H1 (cell line): ENCODE results near the gene PAF1. TPM values are rescaled to one million over a fixed set of nuclear protein-coding genes. Genes with fewer than 3 reads are reported as not detected.

Experiments
- CTCF ChIA-PET: fragments of 300-600 bp; sonication (Branson Sonifier 250); formaldehyde crosslinking; loops from one replicate; lab custom pipeline; 2021; ENCODE audit not compliant: partially characterized antibody; lab: Charles Lee
- POLR2A ChIA-PET: fragments of 300-600 bp; sonication (Branson Sonifier 250); formaldehyde crosslinking; loops from one replicate; lab custom pipeline; 2021; ENCODE audit warnings: inconsistent platforms; ENCODE audit not compliant: partially characterized antibody; lab: Charles Lee
- DNase-seq, 2 experiments: peaks; one replicate each; pipeline versions ENCODE4 v3.0.0 to v3.0.0-alpha.2; 2010 to 2022; ENCODE audit warnings: low spot score in 2 of 2, low read depth in 1 of 2, mixed read lengths in 1 of 2
- FAIRE-seq: peaks from 2 replicates; lab custom pipeline; 2011; peaks lifted over from hg19 to GRCh38; lab: Jason Lieb, UNC
- H2AFZ ChIP-seq: 2 replicates; pipeline ENCODE4 v1.8.1; 2012; ENCODE audit warnings: low read length, inconsistent platforms
- H2AK5ac ChIP-seq: 2 replicates; pipeline ENCODE4 v1.6.1; 2013; ENCODE audit warnings: low read depth, low read length
- H2BK120ac ChIP-seq: replicated peaks from 2 replicates; pipeline ENCODE3; 2013; ENCODE audit warnings: low read depth, low read length, inconsistent platforms
- H2BK12ac ChIP-seq: 2 replicates; pipeline ENCODE4 v1.6.1; 2013; ENCODE audit warnings: low read depth, low read length
- H2BK15ac ChIP-seq: 2 replicates; pipeline ENCODE4 v1.6.1; 2013; ENCODE audit warnings: low read length
- H2BK20ac ChIP-seq: 2 replicates; pipeline ENCODE4 v1.6.1; 2013; ENCODE audit warnings: low read length
- H2BK5ac ChIP-seq: 2 replicates; pipeline ENCODE4 v1.6.1; 2013; ENCODE audit warnings: low read depth, low read length
- H3K14ac ChIP-seq: 2 replicates; pipeline ENCODE4 v1.6.1; 2013; ENCODE audit warnings: inconsistent platforms; ENCODE audit not compliant: insufficient read length
- H3K18ac ChIP-seq: 2 replicates; pipeline ENCODE4 v1.6.1; 2013; ENCODE audit warnings: low read length; ENCODE audit errors: extremely low read depth
- H3K23ac ChIP-seq: 2 replicates; pipeline ENCODE4 v1.6.1; 2013; ENCODE audit warnings: inconsistent platforms; ENCODE audit not compliant: insufficient read length
- H3K23me2 ChIP-seq: 2 replicates; pipeline ENCODE4 v1.6.1; 2013; ENCODE audit warnings: low read depth, low read length
- H3K27ac ChIP-seq: 2 replicates; pipeline ENCODE4 v1.6.1; 2011; ENCODE audit warnings: low read depth, low read length, inconsistent platforms
- H3K27me3 ChIP-seq, 4 experiments: replicated peaks in 1 of 4; 1 replicate in 1 of 4; 2 replicates in 3 of 4; pipeline versions ENCODE4 v1.6.1 to v1.8.1; 2011 to 2013; ENCODE audit warnings: low read length in 3 of 4, mild to moderate bottlenecking in 3 of 4, inconsistent platforms in 2 of 4, mixed read lengths in 2 of 4, moderate library complexity in 1 of 4; ENCODE audit not compliant: control insufficient read depth in 3 of 4, insufficient read depth in 3 of 4; ENCODE audit errors: extremely low read depth in 1 of 4
- H3K36me3 ChIP-seq, 4 experiments: 2 replicates each; pipeline versions ENCODE4 v1.6.1 to v1.8.1; 2011 to 2013; ENCODE audit warnings: mild to moderate bottlenecking in 4 of 4, low read length in 3 of 4, moderate library complexity in 2 of 4, control low read depth in 1 of 4, inconsistent platforms in 1 of 4; ENCODE audit not compliant: insufficient read depth in 4 of 4, control insufficient read depth in 2 of 4
- H3K4ac ChIP-seq: replicated peaks from 2 replicates; pipeline ENCODE3; 2013; ENCODE audit warnings: low read length, low read depth, mixed read lengths, inconsistent platforms; ENCODE audit not compliant: insufficient read length
- H3K4me1 ChIP-seq, 4 experiments: replicated peaks in 1 of 4; 1 replicate in 1 of 4; 2 replicates in 3 of 4; pipeline versions ENCODE4 v1.6.1 to v1.8.1; 2011 to 2013; ENCODE audit warnings: low read length in 3 of 4, inconsistent platforms in 2 of 4, mixed read lengths in 1 of 4; ENCODE audit not compliant: insufficient read depth in 4 of 4, control insufficient read depth in 3 of 4
- H3K4me2 ChIP-seq, 2 experiments: 2 replicates each; pipeline versions ENCODE4 v1.6.1 to v1.8.1; 2011 to 2013; ENCODE audit warnings: low read depth in 2 of 2, low read length in 2 of 2, control low read depth in 1 of 2, inconsistent platforms in 1 of 2, mild to moderate bottlenecking in 1 of 2; ENCODE audit not compliant: insufficient read depth in 1 of 2
- H3K4me3 ChIP-seq, 4 experiments: fragments of 200-600, 300-600 bp in 1 of 4; sonication (generic), shearing (Covaris generic), sonication (Bioruptor Twin) in 1 of 4; 2 replicates each; pipeline versions ENCODE4 v1.5.1 to v1.8.1; 2011 to 2016; ENCODE audit warnings: low read length in 4 of 4, low read depth in 3 of 4, control low read depth in 2 of 4, inconsistent platforms in 2 of 4, mild to moderate bottlenecking in 2 of 4, mixed read lengths in 1 of 4, moderate library complexity in 1 of 4; ENCODE audit not compliant: insufficient read depth in 2 of 4; ENCODE audit errors: extremely low read depth in 1 of 4
- H3K56ac ChIP-seq: replicated peaks from 2 replicates; pipeline ENCODE3; 2013; ENCODE audit warnings: low read depth, mild to moderate bottlenecking, mixed read lengths, low read length, inconsistent platforms; ENCODE audit not compliant: insufficient read length
- H3K79me1 ChIP-seq: 2 replicates; pipeline ENCODE4 v1.6.1; 2013; ENCODE audit warnings: low read depth, low read length, control low read depth
- H3K79me2 ChIP-seq, 2 experiments: 2 replicates each; pipeline versions ENCODE4 v1.6.1 to v1.8.1; 2012 to 2013; ENCODE audit warnings: low read length in 2 of 2, mild to moderate bottlenecking in 2 of 2, inconsistent platforms in 1 of 2; ENCODE audit not compliant: insufficient read depth in 2 of 2, control insufficient read depth in 1 of 2
- H3K9ac ChIP-seq, 4 experiments: replicated peaks in 1 of 4; 1 replicate in 1 of 4; 2 replicates in 3 of 4; pipeline versions ENCODE4 v1.6.1 to v1.8.1; 2011 to 2013; ENCODE audit warnings: low read depth in 3 of 4, low read length in 3 of 4, control low read depth in 2 of 4, mild to moderate bottlenecking in 2 of 4, moderate library complexity in 2 of 4, inconsistent platforms in 1 of 4; ENCODE audit errors: extremely low read depth in 1 of 4
- H3K9me3 ChIP-seq, 2 experiments: 2 replicates each; pipeline versions ENCODE4 v1.6.1 to v1.8.1; 2012 to 2013; ENCODE audit warnings: mild to moderate bottlenecking in 2 of 2, moderate library complexity in 2 of 2, control low read depth in 1 of 2, inconsistent platforms in 1 of 2, low read depth in 1 of 2, low read length in 1 of 2, mixed read lengths in 1 of 2; ENCODE audit not compliant: insufficient read depth in 2 of 2
- H4K20me1 ChIP-seq, 2 experiments: replicated peaks in 1 of 2; 2 replicates each; pipeline versions ENCODE3 to v1.8.1; 2011 to 2013; ENCODE audit warnings: inconsistent platforms in 2 of 2, low read length in 2 of 2, mild to moderate bottlenecking in 1 of 2; ENCODE audit not compliant: insufficient read depth in 2 of 2, control insufficient read depth in 1 of 2
- H4K5ac ChIP-seq: 2 replicates; pipeline ENCODE4 v1.6.1; 2013; ENCODE audit warnings: low read length, low read depth, mixed read lengths, inconsistent platforms; ENCODE audit not compliant: insufficient read length
- H4K8ac ChIP-seq: 2 replicates; pipeline ENCODE4 v1.8.0; 2013; ENCODE audit warnings: mild to moderate bottlenecking, moderate library complexity, low read length, inconsistent platforms; ENCODE audit not compliant: insufficient read depth; ENCODE audit errors: extremely low read depth
- H4K91ac ChIP-seq: replicated peaks from 2 replicates; pipeline ENCODE3; 2013; ENCODE audit warnings: low read length, mixed read lengths, inconsistent platforms; ENCODE audit not compliant: insufficient read length
- BRCA1 ChIP-seq: IDR thresholded peaks from 2 replicates; pipeline ENCODE4 v1.6.1; 2012; ENCODE audit warnings: low read depth, low read length, improper control_type of control experiment
- CREB1 ChIP-seq: IDR thresholded peaks from 2 replicates; pipeline ENCODE4 v1.6.1; 2012; ENCODE audit warnings: inconsistent platforms
- HDAC2 ChIP-seq, 2 experiments: fragments of 300-600 bp in 1 of 2; sonication (generic) in 1 of 2; IDR thresholded peaks; 2 replicates each; pipeline ENCODE4 v1.6.1; 2011 to 2012; ENCODE audit warnings: low read depth in 2 of 2, low read length in 2 of 2, mild to moderate bottlenecking in 2 of 2, moderate library complexity in 2 of 2, borderline replicate concordance in 1 of 2, inconsistent platforms in 1 of 2
- HDAC6 ChIP-seq: IDR thresholded peaks from one replicate; pipeline ENCODE4 v1.7.1; 2012; ENCODE audit warnings: low read depth, mild to moderate bottlenecking, inconsistent platforms, low read length, moderate library complexity
- JUND ChIP-seq: IDR thresholded peaks from 2 replicates; pipeline ENCODE4 v1.6.1; 2011; ENCODE audit warnings: mild to moderate bottlenecking, improper control_type of control experiment, low read length
- MAFK ChIP-seq: IDR thresholded peaks from 2 replicates; pipeline ENCODE4 v1.6.1; 2012; ENCODE audit warnings: low read depth, mild to moderate bottlenecking, improper control_type of control experiment, low read length
- POLR2A ChIP-seq, 2 experiments: IDR thresholded peaks; 1 replicate in 1 of 2; 2 replicates in 1 of 2; pipeline ENCODE4 v1.6.1; 2011; ENCODE audit warnings: low read depth in 2 of 2, low read length in 2 of 2, mild to moderate bottlenecking in 2 of 2; ENCODE audit errors: control extremely low read depth in 1 of 2
- RBBP5 ChIP-seq: IDR thresholded peaks from 2 replicates; pipeline ENCODE4 v1.7.1; 2012; ENCODE audit warnings: low read depth, mild to moderate bottlenecking, inconsistent platforms, low read length, moderate library complexity, borderline replicate concordance
- SAP30 ChIP-seq: fragments of 300-600 bp; sonication (generic); IDR thresholded peaks from 2 replicates; pipeline ENCODE4 v1.7.1; 2012; ENCODE audit warnings: low read length, moderate library complexity, mild to moderate bottlenecking, inconsistent platforms; ENCODE audit not compliant: insufficient read depth, insufficient replicate concordance
- SIN3A ChIP-seq, 2 experiments: IDR thresholded peaks in 1 of 2; conservative IDR thresholded peaks in 1 of 2; 2 replicates each; pipeline ENCODE4 v1.6.1; 2011 to 2012; ENCODE audit warnings: low read length in 2 of 2, improper control_type of control experiment in 1 of 2, low read depth in 1 of 2, mild to moderate bottlenecking in 1 of 2
- SP1 ChIP-seq: IDR thresholded peaks from 2 replicates; pipeline ENCODE4 v1.6.1; 2011; ENCODE audit warnings: low read depth, low read length
- TAF7 ChIP-seq: optimal IDR thresholded peaks from 2 replicates; pipeline ENCODE3; 2011; ENCODE audit warnings: low read depth, mild to moderate bottlenecking, inconsistent platforms, low read length, moderate library complexity, borderline replicate concordance
- TBP ChIP-seq: IDR thresholded peaks from 2 replicates; pipeline ENCODE4 v1.6.1; 2011; ENCODE audit warnings: low read depth, low read length, improper control_type of control experiment
- WGBS, 2 experiments: shearing (Covaris generic) in 1 of 2; methylation state at CpG; one replicate each; pipeline versions ENCODE4 v1.1.6 to v1.1.7; 2013 to 2015; ENCODE audit warnings: low lambda C conversion rate in 2 of 2, mixed read lengths in 2 of 2, inconsistent platforms in 1 of 2, low coverage in 1 of 2, missing lambda C conversion rate in 1 of 2; ENCODE audit not compliant: insufficient replicate concordance in 2 of 2, insufficient coverage in 1 of 2, insufficient read length in 1 of 2; ENCODE audit errors: extremely low coverage in 1 of 2, missing lambda C conversion rate in 1 of 2; 5-methylcytosine and 5-hydroxymethylcytosine counted together
- polyA plus RNA-seq, 7 experiments: library from polyadenylated mRNA; depleted of rRNA in 3 of 7; stranded (reverse) in 5 of 7; unstranded in 2 of 7; fragments of >200 nt in 5 of 7; fragments of 200-250 nt in 2 of 7; gene quantifications; 1 replicate in 5 of 7; 2 replicates in 1 of 7; 4 replicates in 1 of 7; pipeline versions ENCODE4 v1.2.1 to v1.2.3, GENCODE V29; 2011 to 2013; ENCODE audit warnings: missing spikeins in 2 of 7, mixed read lengths in 2 of 7
- total RNA-seq: library from RNA; stranded (reverse); fragmentation: NEBNext Ultra II Directional; extraction: Animal tissue kit (Norgen Biotek cat#: 25700); gene quantifications from 2 replicates; pipeline ENCODE4 v1.2.1, GENCODE V29; 2021

Gene PAF1
- total and polyA plus RNA-seq, 2 of the 8 experiments (the other 6 are each of a cell fraction or from before 2014, with no cell fraction given): 31.4 to 58.6 TPM

DNA sequence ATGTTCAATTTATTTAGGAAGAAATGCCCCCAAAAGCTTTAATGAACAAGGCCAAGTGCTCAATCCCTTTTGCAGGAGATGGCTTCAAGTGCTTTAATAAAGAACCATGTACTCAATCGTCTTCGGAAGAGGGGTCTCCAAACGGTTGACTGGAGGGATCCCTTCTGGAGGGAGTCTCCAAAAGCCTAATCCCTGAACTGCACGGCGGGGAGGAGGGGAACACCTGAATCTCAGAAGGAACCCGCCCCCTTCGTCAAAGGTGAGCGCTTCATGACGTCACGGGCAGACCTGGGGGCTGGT is 505 bp downstream of the PAF1 start:
- CTCF ChIA-PET: interaction anchor here (3.7 kb wide), 1 partner anchor 21 kb away, joined by 13 read pairs; the partner anchor contains the start of gene PLEKHG2
- Histone ChIP-seq H3K36me3 (peaks cover 5 to 40% (median 20%) of the 10 kb centered on the region in 4 experiments; a peak in 6 of 8 replicates), H4K20me1 (peaks cover 0 to 7% of the 10 kb centered on the region in 2 experiments), H3K18ac (peak overlapping the region; percentile 99; the same call in 1 of the 2 replicates), H3K14ac (no peak overlapping the region), H2AFZ (peak overlapping the region; percentile 13; the same call in 1 of the 2 replicates), H3K79me1 (peaks cover 5% of the 10 kb centered on the region), H2BK20ac (no peak overlapping the region), H2BK5ac (peak overlapping the region; percentile 97; the same call in 1 of the 2 replicates), H2BK12ac (no peak overlapping the region), H3K23me2 (peaks cover 2% of the 10 kb centered on the region; the same call in 1 of the 2 replicates), H3K4me3 (peak overlapping the region; percentile 85 to 97 (median 94)), H3K4ac (no peak overlapping the region), H3K4me2 (peak overlapping the region; percentile 69 to 76), H2BK120ac (no peak overlapping the region), H2AK5ac (no peak overlapping the region), H3K27ac (peak overlapping the region; percentile 99), H3K79me2 (peaks cover 0 to 14% of the 10 kb centered on the region in 2 experiments; a peak in 2 of 4 replicates), H4K5ac (peak overlapping the region; percentile 97), H3K9me3 (no peaks in the 10 kb centered on the region), H2BK15ac (no peak overlapping the region; the same call in 1 of the 2 replicates), H4K91ac (peak overlapping the region; percentile 45)
- DNase-seq (no peak), FAIRE-seq (no peak)
- 1% methylated on average over 10 of the region's 10 CpGs; no CpG with 5 or more reads in 1 of the 2 experiments for WGBS, 2 experiments
- TF ChIP-seq POLR2A (IDR thresholded peaks at IDR 0.05; ENCODE audit: control extremely low read depth in 1 of 2, low read depth in 2 of 2, low read length in 2 of 2): no peak
- no peak for TF ChIP-seq SIN3A (conservative IDR thresholded peaks at IDR 0.05 in 1 of 2, IDR thresholded peaks at IDR 0.05 in 1 of 2; ENCODE audit: low read depth in 1 of 2, low read length in 2 of 2)
- 0 out of 2 replicates have a peak, but pooled peaks have one; percentile 64 for TF ChIP-seq SP1
- TF ChIP-seq TAF7: peak; percentile 2
- TF ChIP-seq RBBP5: no peak
- no peak for TF ChIP-seq MAFK
- TF ChIP-seq TBP: no peak
- peak; percentile 67 for TF ChIP-seq SAP30
- TF ChIP-seq JUND: peak; percentile 60; the same call in 1 of the 2 replicates
- TF ChIP-seq BRCA1: peak; percentile 52; the same call in 1 of the 2 replicates
- TF ChIP-seq HDAC6: no peak
- peak; percentile 99 for TF ChIP-seq CREB1
- no peak for TF ChIP-seq HDAC2 (IDR thresholded peaks at IDR 0.05; ENCODE audit: borderline replicate concordance in 1 of 2, low read depth in 2 of 2, low read length in 2 of 2)
- TF ChIP-seq, all 59 proteins: peak for 6
- H3K27me3 ChIP-seq: no peaks in the 10 kb centered on the region
- no peak overlapping the region for H3K23ac ChIP-seq
- no peak overlapping the region for H4K8ac ChIP-seq
- no peak overlapping the region for H3K56ac ChIP-seq
- peaks cover 2 to 10% (median 7%) of the 10 kb centered on the region in 4 experiments for H3K4me1 ChIP-seq
- peak overlapping the region; percentile 81 to 99 (median 90) for H3K9ac ChIP-seq
- POLR2A ChIA-PET: interaction anchor here (0.6 to 12.2 kb wide), 30 partner anchors 9 to 306 kb away, joined by 3 to 234 read pairs (median 8); partner anchors contain the start of genes EID2B, PLEKHG2, RPS16 and SAMD4B
